ENCODE measurements around the gene CCDC3. TPM values are rescaled to one million over a fixed set of nuclear protein-coding genes. Genes with fewer than 3 reads are reported as not detected.

The CCDC3 gene
- total and polyA plus RNA-seq, 2 of the 4 experiments (the other 2 are of a cell fraction): 0.29 to 0.36 TPM

DNA sequence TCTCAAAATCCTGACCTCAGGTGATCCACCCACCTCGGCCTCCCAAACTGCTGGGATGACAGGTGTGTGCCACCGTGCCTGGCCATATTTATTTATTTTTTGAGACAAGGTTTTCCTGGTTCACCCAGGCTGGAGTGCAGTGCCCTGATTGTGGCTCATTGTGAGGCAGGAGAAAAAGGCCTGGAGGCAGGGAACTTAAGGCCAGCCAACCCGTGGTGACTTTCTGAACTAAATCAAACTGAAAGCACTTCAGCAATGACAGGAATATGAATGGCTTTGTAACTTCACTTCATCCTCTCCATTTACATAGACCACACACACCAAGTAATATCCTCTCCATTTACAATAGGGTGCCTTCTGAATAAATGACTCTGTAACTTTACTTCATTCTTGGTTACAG, 124.4 kb downstream of the CCDC3 start:
- Histone ChIP-seq H3K9me3 (ENCODE audit: control insufficient read depth, insufficient read depth, low read length) (peaks cover 2% of the 10 kb centered on the region; the same call in 1 of the 2 replicates), H3K14ac (replicated peaks; ENCODE audit: low read depth, low read length) (no peak overlapping the region), H4K8ac (ENCODE audit: low read depth in 2 of 2, low read length in 2 of 2) (no peak overlapping the region), H3K36me3 (ENCODE audit: control insufficient read depth, insufficient read depth, low read length) (no peaks in the 10 kb centered on the region), H4K5ac (ENCODE audit: low read depth, low read length) (no peak overlapping the region), H3K79me1 (ENCODE audit: low read depth in 1 of 2, low read length in 2 of 2) (no peaks in the 10 kb centered on the region), H3K27ac (ENCODE audit: insufficient read depth, low read length) (no peak overlapping the region), H3K23ac (ENCODE audit: low read depth, low read length) (no peak overlapping the region), H3K56ac (ENCODE audit: extremely low read depth, insufficient read depth, low read length) (no peak overlapping the region), H3K4me1 (ENCODE audit: control insufficient read depth, insufficient read depth, low read length) (peaks cover 2% of the 10 kb centered on the region; the same call in 1 of the 2 replicates), H3K4ac (ENCODE audit: low read depth, low read length) (no peak overlapping the region), H4K20me1 (ENCODE audit: insufficient read depth, low read length) (no peaks in the 10 kb centered on the region), H3K27me3 (ENCODE audit: control insufficient read depth, insufficient read depth, low read length) (peaks cover 27% of the 10 kb centered on the region), H3K4me2 (ENCODE audit: low read depth, low read length) (no peak overlapping the region), H2BK120ac (ENCODE audit: low read depth, low read length) (no peak overlapping the region), H2BK5ac (ENCODE audit: low read depth, low read length, poor library complexity, severe bottlenecking) (no peak overlapping the region), H2AK9ac (replicated peaks; ENCODE audit: low read depth, low read length, poor library complexity) (no peak overlapping the region), H4K91ac (ENCODE audit: insufficient read depth, low read depth, low read length) (no peak overlapping the region), H2BK20ac (ENCODE audit: low read depth, low read length) (no peak overlapping the region), H2AK5ac (ENCODE audit: low read depth, low read length) (no peak overlapping the region), H3K9me1 (ENCODE audit: insufficient read depth, low read length) (no peaks in the 10 kb centered on the region), H3K18ac (ENCODE audit: low read depth, low read length) (no peak overlapping the region), H3K9ac (ENCODE audit: low read depth, low read length) (no peak overlapping the region), H3K4me3 (ENCODE audit: insufficient read depth, low read depth, low read length) (no peak overlapping the region), H2BK15ac (ENCODE audit: low read depth, low read length) (no peak overlapping the region), H2AFZ (replicated peaks; ENCODE audit: low read length, poor library complexity) (no peak overlapping the region)
- TF ChIP-seq, protein P1, sequence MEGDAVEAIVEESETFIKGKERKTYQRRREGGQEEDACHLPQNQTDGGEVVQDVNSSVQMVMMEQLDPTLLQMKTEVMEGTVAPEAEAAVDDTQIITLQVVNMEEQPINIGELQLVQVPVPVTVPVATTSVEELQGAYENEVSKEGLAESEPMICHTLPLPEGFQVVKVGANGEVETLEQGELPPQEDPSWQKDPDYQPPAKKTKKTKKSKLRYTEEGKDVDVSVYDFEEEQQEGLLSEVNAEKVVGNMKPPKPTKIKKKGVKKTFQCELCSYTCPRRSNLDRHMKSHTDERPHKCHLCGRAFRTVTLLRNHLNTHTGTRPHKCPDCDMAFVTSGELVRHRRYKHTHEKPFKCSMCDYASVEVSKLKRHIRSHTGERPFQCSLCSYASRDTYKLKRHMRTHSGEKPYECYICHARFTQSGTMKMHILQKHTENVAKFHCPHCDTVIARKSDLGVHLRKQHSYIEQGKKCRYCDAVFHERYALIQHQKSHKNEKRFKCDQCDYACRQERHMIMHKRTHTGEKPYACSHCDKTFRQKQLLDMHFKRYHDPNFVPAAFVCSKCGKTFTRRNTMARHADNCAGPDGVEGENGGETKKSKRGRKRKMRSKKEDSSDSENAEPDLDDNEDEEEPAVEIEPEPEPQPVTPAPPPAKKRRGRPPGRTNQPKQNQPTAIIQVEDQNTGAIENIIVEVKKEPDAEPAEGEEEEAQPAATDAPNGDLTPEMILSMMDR (conservative IDR thresholded peaks at IDR 0.05; ENCODE audit: low read depth, low read length): no peak
- TF ChIP-seq RCOR1 (IDR thresholded peaks at IDR 0.05; ENCODE audit: insufficient replicate concordance, low read length) (no peak), RFX5 (IDR thresholded peaks at IDR 0.05; ENCODE audit: low read depth, low read length) (no peak), MXI1 (IDR thresholded peaks at IDR 0.05; ENCODE audit: borderline replicate concordance, low read depth, low read length) (no peak), SMC3 (IDR thresholded peaks at IDR 0.05; ENCODE audit: low read depth, low read length) (no peak), RAD21 (IDR thresholded peaks at IDR 0.05; ENCODE audit: low read length) (no peak), NFE2L2 (IDR thresholded peaks at IDR 0.05; ENCODE audit: low read depth, low read length) (no peak), MAZ (IDR thresholded peaks at IDR 0.05; ENCODE audit: borderline replicate concordance, low read depth, low read length) (no peak), MAFK (IDR thresholded peaks at IDR 0.05; ENCODE audit: low read depth, low read length) (no peak), CHD1 (IDR thresholded peaks at IDR 0.05; ENCODE audit: low read depth, low read length) (no peak), POLR2A (IDR thresholded peaks at IDR 0.05; ENCODE audit: low read depth, low read length) (no peak), CEBPB (IDR thresholded peaks at IDR 0.05; ENCODE audit: low read depth, low read length) (no peak), BHLHE40 (IDR thresholded peaks at IDR 0.05; ENCODE audit: low read depth, low read length) (no peak), FOS (IDR thresholded peaks at IDR 0.05; ENCODE audit: low read depth, low read length) (no peak)
- TF ChIP-seq, protein P2, sequence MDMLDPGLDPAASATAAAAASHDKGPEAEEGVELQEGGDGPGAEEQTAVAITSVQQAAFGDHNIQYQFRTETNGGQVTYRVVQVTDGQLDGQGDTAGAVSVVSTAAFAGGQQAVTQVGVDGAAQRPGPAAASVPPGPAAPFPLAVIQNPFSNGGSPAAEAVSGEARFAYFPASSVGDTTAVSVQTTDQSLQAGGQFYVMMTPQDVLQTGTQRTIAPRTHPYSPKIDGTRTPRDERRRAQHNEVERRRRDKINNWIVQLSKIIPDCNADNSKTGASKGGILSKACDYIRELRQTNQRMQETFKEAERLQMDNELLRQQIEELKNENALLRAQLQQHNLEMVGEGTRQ (IDR thresholded peaks at IDR 0.05; ENCODE audit: low read depth, low read length): no peak
- TF ChIP-seq, protein P3, sequence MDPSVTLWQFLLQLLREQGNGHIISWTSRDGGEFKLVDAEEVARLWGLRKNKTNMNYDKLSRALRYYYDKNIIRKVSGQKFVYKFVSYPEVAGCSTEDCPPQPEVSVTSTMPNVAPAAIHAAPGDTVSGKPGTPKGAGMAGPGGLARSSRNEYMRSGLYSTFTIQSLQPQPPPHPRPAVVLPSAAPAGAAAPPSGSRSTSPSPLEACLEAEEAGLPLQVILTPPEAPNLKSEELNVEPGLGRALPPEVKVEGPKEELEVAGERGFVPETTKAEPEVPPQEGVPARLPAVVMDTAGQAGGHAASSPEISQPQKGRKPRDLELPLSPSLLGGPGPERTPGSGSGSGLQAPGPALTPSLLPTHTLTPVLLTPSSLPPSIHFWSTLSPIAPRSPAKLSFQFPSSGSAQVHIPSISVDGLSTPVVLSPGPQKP (IDR thresholded peaks at IDR 0.05; ENCODE audit: borderline replicate concordance, low read depth, low read length): no peak
- WGBS, 2 experiments (ENCODE audit: extremely low coverage in 2 of 2, insufficient read length in 1 of 2): no CpG with 5 or more reads among the region's 3 CpGs
- CTCF ChIA-PET: no interaction called here
- DNase-seq (no peak), ATAC-seq (ENCODE audit: low read depth) (no peak)
- intact Hi-C loops (cut with micrococcal nuclease): no loop called here
- dilution Hi-C loops (cut with HindIII; ENCODE audit: low sequenced_read_pairs, unreplicated experiment): no loop called here
- in situ Hi-C loops (cut with MboI; ENCODE audit: low sequenced_read_pairs): no loop called here
- POLR2A ChIA-PET (ENCODE audit: unreplicated experiment): no interaction called here
- no TSS peak for BruUV-seq (replicated peaks)
